GM18505 (cell line): ENCODE data around the gene TP53RK.

Experiments used
- ATAC-seq: cut with Tn5 transposase; IDR thresholded peaks from one replicate; pipeline ENCODE4 v1.9.1; 2021; ENCODE audit not compliant: unreplicated experiment
- POLR2A ChIP-seq: IDR thresholded peaks from 4 replicates; pipeline ENCODE4 v1.6.1; 2011; ENCODE audit warnings: borderline replicate concordance; ENCODE audit not compliant: insufficient read depth, insufficient read length; ENCODE audit errors: extremely low read depth

The TP53RK gene

GRCh38 chr20:46671866-46672542 lies 17.2 kb downstream of the TP53RK start:
- TF ChIP-seq POLR2A: no peak
- no peak for ATAC-seq

DNA sequence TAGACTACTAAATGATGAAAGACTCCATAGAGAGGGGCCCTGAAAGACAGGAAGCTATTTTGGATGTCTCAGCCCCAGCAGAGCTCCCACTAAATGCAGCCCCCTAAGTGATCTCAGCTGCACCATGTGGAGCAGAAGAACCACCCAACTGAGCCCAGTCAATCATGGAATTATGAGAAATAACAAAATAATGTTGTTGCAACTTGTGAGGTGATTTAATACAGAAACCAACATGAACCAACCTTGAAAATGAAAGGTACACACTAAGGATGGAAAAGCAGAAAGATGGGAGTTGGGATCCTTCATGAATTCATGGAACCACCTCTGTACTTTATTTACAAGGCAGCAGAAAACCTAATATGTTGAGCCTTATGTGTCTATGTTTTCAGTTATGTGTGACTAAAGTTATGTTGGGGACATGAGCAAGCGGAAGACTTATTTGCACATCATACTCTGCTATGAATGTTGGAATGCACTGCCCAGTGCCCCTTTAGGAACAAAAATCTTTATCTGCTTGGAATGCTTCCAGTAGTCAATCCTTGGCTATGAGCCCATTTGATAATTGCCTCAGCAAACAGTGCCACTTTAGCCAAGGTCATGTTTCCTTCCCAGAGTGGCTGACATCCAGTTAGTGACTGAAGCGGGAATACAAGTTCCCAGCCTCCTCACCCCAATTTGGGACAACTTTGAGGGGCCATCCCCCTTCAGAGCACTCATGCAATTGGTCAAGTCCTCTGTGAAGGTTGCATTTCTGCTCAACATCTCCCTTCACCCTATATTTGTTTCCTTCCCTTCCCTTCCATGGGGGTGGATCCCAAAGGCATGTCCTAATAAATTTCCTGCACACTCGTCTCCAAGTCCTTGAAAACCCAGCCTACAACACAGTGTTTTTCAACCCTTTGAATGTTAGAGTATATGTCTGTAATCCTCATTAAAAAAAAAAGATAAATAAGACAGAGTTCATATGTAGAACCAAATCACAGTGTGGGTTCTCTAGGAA lies 18.4 kb downstream of the TP53RK start:
- no peak for ATAC-seq
- TF ChIP-seq POLR2A: no peak

DNA sequence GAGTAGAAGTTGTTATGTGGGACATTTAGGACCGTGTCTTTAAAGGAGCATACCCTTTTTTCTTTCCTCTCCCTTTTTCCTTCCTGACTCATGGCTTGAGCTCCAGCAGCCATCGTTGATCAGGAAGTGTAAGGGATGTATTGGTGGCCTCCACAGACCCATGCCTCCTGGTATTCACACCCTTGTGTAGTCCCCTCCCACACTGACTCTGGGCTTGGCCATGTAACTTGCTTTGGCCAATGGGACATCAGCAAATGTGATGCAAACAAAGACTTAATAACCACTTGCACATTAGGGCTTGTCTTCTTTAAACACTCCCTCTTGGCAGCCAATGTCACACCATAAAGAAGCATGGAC lies 19.0 kb downstream of the TP53RK start:
- ATAC-seq: no peak
- TF ChIP-seq POLR2A: no peak

- ATAC-seq: no peak
Measured at GRCh38 chr20:46666818-46667515, 22.3 kb downstream of the TP53RK start.

GRCh38 chr20:46666306-46666705 lies 22.9 kb downstream of the TP53RK start:
- TF ChIP-seq POLR2A: no peak

More at GRCh38 chr20:46666818-46667515, 22.3 kb downstream of the TP53RK start:
- no peak for TF ChIP-seq POLR2A

DNA sequence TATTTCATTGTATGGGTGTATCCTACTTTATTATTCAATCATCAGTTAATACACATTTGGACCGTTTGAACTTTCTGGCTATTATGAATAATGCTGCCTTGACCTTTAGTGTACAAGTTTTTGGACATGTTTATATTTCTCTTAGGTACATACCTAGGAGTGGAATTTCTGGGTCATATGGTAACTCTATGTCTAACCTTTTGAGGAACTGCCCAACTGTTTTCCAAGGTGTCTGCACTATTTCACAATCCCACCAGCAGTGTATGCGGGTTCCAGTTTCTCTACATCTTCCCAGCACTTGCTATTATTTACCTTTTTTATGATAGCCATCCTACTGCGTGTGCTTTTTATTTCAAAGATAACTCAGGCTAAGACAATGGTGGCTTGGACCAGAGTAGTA lies 23.6 kb downstream of the TP53RK start:
- no peak for ATAC-seq
- no peak for TF ChIP-seq POLR2A

More at GRCh38 chr20:46666306-46666705, 22.9 kb downstream of the TP53RK start:
- ATAC-seq: no peak

- no peak for TF ChIP-seq POLR2A
- no peak for ATAC-seq
Measured at GRCh38 chr20:46663531-46663930, 25.7 kb downstream of the TP53RK start.

GRCh38 chr20:46661659-46662058 lies 27.6 kb downstream of the TP53RK start:
- no peak for ATAC-seq
- TF ChIP-seq POLR2A: no peak

GRCh38 chr20:46660487-46660886 lies 28.8 kb downstream of the TP53RK start:
- TF ChIP-seq POLR2A: no peak
- no peak for ATAC-seq

DNA sequence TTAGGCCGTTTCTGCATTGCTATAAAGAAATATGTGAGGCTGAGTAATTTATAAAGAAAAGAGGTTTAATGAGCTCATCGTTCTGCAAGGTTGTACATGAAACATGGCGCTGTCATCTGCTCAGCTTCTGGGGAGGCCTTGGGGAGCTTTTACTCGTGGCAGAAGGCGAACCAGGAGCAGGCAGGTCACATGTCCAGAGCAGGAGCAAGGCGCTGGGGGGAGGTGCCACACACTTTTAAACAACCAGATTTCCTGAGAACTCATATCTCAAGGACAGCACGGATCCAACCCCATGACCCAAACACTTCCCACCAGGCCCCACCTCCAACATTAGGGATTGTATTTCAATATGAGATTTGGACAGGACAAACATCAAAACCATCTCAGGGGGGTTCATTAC lies 31.6 kb downstream of the TP53RK start:
- no peak for ATAC-seq
- TF ChIP-seq POLR2A: no peak

DNA sequence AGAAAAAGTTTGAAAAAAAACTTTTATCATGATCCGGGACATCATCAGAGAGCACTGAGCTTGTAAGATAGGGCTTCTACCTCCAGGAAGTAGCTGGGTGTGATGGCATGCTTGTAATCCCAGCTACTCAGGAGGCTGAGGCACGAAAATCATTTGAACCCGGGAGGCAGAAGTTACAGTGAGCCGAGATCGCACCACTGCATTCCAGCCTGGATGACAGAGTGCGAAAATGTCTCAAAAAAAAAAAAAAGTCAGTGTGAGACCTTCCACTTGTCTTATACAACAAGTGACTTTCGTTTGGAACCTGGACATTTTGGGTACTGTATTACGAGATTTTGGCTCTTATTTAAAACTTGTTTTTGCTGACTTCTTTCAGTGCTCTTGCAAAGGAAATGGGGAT lies 32.1 kb downstream of the TP53RK start:
- no peak for TF ChIP-seq POLR2A
- ATAC-seq: no peak

DNA sequence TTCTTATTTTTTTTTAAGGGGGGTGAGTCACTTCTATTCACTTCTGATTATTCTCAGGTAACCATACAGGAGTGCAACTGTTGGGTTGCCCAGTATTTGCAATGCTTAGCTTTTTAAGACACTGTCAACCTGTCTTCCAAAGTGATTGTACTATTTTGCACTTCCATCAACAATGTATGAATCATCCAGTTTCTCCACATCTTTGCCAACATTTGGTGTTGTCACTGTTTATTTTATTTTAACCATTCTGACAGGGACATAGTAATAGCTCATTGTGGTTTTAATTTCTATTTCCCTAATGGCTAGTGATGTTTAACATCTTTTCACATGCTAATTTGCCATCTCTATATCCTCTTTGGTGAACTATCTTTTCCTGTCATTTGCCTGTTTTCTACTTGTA lies 36.5 kb downstream of the TP53RK start:
- no peak for TF ChIP-seq POLR2A
- ATAC-seq: no peak
